Nephron (organoid): Measurements from ENCODE around the gene TRIO.
"Not testable (repeated sequence)": the region's sequence is repeated elsewhere in the genome, so short reads cannot be mapped to it uniquely, and the experiment has no call there.

Experiments used
- H3K27ac Mint-ChIP-seq, 3 experiments: 2 replicates each; pipeline ENCODE4 v1.8.0; 2020; ENCODE audit warnings: mixed read lengths in 3 of 3, mild to moderate bottlenecking in 2 of 3, moderate library complexity in 1 of 3
- H3K27me3 Mint-ChIP-seq: 2 replicates; pipeline ENCODE4 v1.8.0; 2021; ENCODE audit warnings: low read depth, mild to moderate bottlenecking, moderate library complexity, mixed read lengths
- H3K36me3 Mint-ChIP-seq: 2 replicates; pipeline ENCODE4 v1.8.0; 2020; ENCODE audit warnings: low read depth, mixed read lengths
- H3K4me1 Mint-ChIP-seq: 2 replicates; pipeline ENCODE4 v1.8.0; 2020; ENCODE audit warnings: mixed read lengths
- H3K4me3 Mint-ChIP-seq, 3 experiments: 2 replicates each; pipeline ENCODE4 v1.8.0; 2020; ENCODE audit warnings: mild to moderate bottlenecking in 3 of 3, mixed read lengths in 3 of 3, moderate library complexity in 2 of 3
- H3K9me3 Mint-ChIP-seq: 2 replicates; pipeline ENCODE4 v1.8.0; 2020; ENCODE audit warnings: mixed read lengths
- TF ChIP-seq, protein P1 (sequence below), 3 experiments: fragments of 200-600 bp; sonication (generic); IDR thresholded peaks; one replicate each; pipeline ENCODE4 v1.5.0; 2021; ENCODE audit warnings: antibody characterized with exemption in 3 of 3; ENCODE audit not compliant: unreplicated experiment in 3 of 3

TRIO gene

DNA sequence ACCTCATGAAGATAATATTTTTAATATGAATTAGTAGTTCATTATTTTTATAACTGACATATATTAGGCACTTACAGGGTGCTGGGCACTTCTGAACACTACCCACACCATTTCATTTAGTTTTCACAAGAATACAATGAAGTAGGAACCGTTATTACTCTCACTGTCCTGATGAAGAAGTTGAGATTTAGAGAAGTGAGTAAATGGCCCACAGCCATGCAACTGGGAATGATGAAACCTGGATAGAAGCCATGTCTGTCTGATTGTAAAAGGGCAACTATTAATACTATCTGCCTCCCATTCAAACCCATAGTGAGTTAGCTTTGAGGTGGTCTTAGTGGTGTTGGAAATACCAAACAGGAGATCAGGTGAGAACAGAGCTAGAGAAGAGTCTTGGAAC lies 408.9 kb downstream of the TRIO start:
- Mint-ChIP-seq H3K27me3 (no peaks in the 10 kb centered on the region), H3K27ac (no peak overlapping the region), H3K9me3 (peaks cover 2% of the 10 kb centered on the region), H3K36me3 (no peaks in the 10 kb centered on the region), H3K4me1 (no peaks in the 10 kb centered on the region), H3K4me3 (no peak overlapping the region)
- TF ChIP-seq, protein P1, sequence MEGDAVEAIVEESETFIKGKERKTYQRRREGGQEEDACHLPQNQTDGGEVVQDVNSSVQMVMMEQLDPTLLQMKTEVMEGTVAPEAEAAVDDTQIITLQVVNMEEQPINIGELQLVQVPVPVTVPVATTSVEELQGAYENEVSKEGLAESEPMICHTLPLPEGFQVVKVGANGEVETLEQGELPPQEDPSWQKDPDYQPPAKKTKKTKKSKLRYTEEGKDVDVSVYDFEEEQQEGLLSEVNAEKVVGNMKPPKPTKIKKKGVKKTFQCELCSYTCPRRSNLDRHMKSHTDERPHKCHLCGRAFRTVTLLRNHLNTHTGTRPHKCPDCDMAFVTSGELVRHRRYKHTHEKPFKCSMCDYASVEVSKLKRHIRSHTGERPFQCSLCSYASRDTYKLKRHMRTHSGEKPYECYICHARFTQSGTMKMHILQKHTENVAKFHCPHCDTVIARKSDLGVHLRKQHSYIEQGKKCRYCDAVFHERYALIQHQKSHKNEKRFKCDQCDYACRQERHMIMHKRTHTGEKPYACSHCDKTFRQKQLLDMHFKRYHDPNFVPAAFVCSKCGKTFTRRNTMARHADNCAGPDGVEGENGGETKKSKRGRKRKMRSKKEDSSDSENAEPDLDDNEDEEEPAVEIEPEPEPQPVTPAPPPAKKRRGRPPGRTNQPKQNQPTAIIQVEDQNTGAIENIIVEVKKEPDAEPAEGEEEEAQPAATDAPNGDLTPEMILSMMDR (IDR thresholded peaks at IDR 0.05; ENCODE audit: unreplicated experiment in 3 of 3): no peak

DNA sequence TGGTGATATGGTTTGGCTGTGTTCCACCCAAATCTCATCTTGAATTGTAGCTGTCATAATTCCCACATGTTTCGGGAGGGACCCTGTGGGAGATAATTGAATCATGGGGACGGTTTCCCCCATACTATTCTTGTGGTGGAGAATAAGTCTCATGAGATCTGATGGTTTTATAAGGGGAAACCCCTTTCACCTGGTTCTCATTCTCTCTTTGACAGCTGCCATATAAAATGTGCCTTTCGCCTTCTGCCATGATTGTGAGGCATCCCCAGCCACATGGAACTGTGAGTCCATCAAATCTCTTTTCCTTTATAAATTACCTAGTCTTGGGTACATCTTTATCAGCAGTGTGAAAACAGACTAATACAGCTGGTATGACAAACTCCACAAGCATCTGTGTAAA lies 411.1 kb downstream of the TRIO start:
- not testable (repeated sequence) for H3K4me1 Mint-ChIP-seq, H3K36me3 Mint-ChIP-seq, H3K27ac Mint-ChIP-seq, H3K27me3 Mint-ChIP-seq, H3K9me3 Mint-ChIP-seq, H3K4me3 Mint-ChIP-seq

DNA sequence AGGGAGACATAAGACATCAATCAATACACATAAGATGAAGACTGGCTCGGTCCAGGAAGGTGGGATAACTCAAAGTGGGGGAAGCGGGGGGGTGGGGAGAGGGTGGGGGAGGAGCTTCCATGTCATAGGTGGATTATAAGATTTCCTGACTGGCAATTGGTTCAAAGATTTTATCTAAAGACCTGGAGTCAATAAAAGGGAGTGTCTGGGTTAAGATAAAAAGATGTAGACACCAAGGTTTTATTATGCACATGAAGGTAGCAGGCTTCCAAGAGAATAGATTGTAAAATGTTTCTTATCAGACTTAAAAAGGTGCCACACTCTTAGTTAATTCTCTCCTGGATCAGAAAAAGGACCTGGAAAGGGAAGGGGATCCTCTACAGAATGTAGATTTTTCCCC lies 412.9 kb downstream of the TRIO start:
- TF ChIP-seq, protein P1 (IDR thresholded peaks at IDR 0.05; ENCODE audit: unreplicated experiment in 3 of 3): no peak
- H3K27ac Mint-ChIP-seq: no peak overlapping the region
- no peaks in the 10 kb centered on the region for H3K9me3 Mint-ChIP-seq
- no peaks in the 10 kb centered on the region for H3K36me3 Mint-ChIP-seq
- H3K27me3 Mint-ChIP-seq: no peaks in the 10 kb centered on the region
- peaks cover 5% of the 10 kb centered on the region for H3K4me1 Mint-ChIP-seq
- H3K4me3 Mint-ChIP-seq: no peak overlapping the region

DNA sequence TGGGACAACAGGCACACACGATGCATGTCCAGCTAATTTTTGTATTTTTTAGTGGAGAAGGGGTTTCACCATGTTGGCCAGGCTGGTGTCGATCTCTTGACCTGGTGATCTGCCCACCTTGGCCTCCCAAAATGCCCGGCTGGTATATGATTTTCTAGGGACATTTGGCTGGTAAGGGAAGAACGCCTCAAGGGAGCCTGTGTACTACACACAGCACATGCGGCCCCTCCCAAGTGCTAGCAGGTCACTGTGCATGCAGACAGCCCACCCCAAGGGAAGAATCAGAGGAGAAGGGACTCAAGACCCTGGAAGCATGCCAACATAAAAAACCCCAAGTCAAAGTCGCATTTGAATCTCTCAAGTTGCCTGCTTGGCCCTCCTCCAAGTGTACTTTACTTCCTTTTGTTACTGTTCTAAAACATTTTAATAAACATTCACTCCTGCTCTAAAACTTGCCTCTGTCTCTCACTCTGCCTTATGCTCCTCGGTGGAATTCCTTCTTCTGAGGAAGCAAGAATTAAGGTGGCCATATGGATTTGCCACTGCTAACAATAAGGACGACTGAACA lies 414.1 kb downstream of the TRIO start:
- Mint-ChIP-seq H3K27me3 (no peaks in the 10 kb centered on the region), H3K9me3 (no peaks in the 10 kb centered on the region), H3K4me3 (no peak overlapping the region), H3K4me1 (peaks cover 5% of the 10 kb centered on the region), H3K36me3 (no peaks in the 10 kb centered on the region), H3K27ac (peak overlapping the region; percentile 14 to 57 (median 34))
- TF ChIP-seq, protein P1 (IDR thresholded peaks at IDR 0.05; ENCODE audit: unreplicated experiment in 3 of 3): no peak

DNA sequence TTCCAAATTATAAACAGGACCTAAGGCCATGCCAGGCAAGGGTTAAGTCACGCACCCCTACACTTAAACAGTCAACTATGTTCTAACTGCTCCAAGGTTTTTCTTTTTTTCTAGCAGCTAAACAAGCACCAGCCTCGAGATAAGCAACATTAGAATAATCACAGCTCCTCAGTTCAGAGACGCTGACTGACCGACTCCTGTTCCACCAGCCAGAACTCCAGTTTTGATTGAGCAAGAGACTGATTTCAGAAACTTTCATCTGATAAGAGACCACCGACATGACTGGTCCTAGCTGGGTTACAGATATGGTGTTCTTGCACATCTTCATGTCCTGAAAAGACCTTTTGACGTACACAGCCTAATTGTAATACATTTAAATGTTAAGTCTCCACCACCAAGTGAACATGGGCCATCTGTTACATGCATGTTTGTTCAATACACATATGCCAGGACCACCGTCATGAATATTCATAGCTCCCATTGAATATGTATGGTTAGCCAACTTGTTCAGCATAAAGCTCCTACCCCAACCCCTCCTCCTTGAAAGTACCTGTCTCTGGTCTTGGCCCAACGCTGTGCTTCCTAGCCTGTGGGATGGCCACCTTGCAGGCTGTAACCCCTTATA lies 414.8 kb downstream of the TRIO start:
- no peaks in the 10 kb centered on the region for H3K9me3 Mint-ChIP-seq
- H3K4me3 Mint-ChIP-seq: no peak overlapping the region
- peak overlapping the region; percentile 14 to 57 (median 34) for H3K27ac Mint-ChIP-seq
- H3K36me3 Mint-ChIP-seq: no peaks in the 10 kb centered on the region
- peaks cover 5% of the 10 kb centered on the region for H3K4me1 Mint-ChIP-seq
- no peaks in the 10 kb centered on the region for H3K27me3 Mint-ChIP-seq
- TF ChIP-seq, protein P1 (IDR thresholded peaks at IDR 0.05; ENCODE audit: unreplicated experiment in 3 of 3): no peak
